HEK293T (cell line): ENCODE results near the gene SPAAR.

Experiments used
- ARNT ChIP-seq: fragments of 450-650 bp; IDR thresholded peaks from 2 replicates; pipeline ENCODE4 v1.6.1; 2017; ENCODE audit warnings: mild to moderate bottlenecking
- BHLHE40 ChIP-seq: fragments of 450-650 bp; IDR thresholded peaks from 2 replicates; pipeline ENCODE4 v1.6.1; 2016; ENCODE audit warnings: mild to moderate bottlenecking, moderate library complexity, borderline replicate concordance
- ELF4 ChIP-seq: fragments of 450-650 bp; IDR thresholded peaks from 2 replicates; pipeline ENCODE4 v1.6.1; 2017; ENCODE audit warnings: antibody characterized with exemption
- FOXA1 ChIP-seq: fragments of 450-650 bp; IDR thresholded peaks from 2 replicates; pipeline ENCODE4 v1.6.1; 2016; ENCODE audit warnings: mild to moderate bottlenecking
- FOXM1 ChIP-seq: fragments of 450-650 bp; IDR thresholded peaks from 2 replicates; pipeline ENCODE4 v1.6.1; 2017; ENCODE audit warnings: mild to moderate bottlenecking, borderline replicate concordance
- HDGF ChIP-seq: fragments of 450-650 bp; IDR thresholded peaks from 2 replicates; pipeline ENCODE4 v1.6.1; 2017; ENCODE audit warnings: antibody characterized with exemption, borderline replicate concordance
- NFRKB ChIP-seq: fragments of 450-650 bp; IDR thresholded peaks from 2 replicates; pipeline ENCODE4 v1.6.1; 2016; ENCODE audit warnings: mild to moderate bottlenecking, moderate library complexity
- SUZ12 ChIP-seq: fragments of 450-650 bp; IDR thresholded peaks from 2 replicates; pipeline ENCODE4 v1.6.1; 2016; ENCODE audit warnings: mild to moderate bottlenecking

DNA sequence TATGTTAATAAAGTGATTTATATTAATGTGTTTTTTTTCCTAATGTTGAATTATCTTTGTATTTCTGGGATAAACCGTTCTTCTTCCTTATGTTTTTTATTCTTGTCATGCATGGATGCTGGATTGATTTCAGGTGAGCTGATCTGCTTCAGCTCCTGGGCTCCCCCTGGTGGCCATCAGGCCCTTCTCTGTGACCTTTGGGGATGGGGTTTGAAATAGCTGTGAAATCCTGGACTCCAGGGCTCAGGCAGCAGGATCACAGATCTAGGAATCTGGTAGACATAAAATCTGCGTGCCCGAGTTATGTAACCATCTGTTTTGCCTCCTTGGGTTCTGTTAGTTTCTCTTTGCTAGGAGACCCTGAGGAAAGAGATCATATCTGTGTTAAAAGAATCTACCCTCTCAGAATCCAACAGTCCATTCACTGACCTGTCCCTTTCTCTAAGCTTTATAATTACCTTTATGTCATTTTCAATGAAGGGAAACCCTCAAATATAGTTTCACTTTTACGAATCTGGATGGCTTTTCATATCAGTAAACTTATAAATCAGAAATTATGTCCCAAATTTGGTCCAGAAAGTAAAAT is 26.9 kb upstream of the SPAAR start:
- TF ChIP-seq FOXA1: no peak
- TF ChIP-seq HDGF: no peak
- no peak for TF ChIP-seq BHLHE40
- TF ChIP-seq FOXM1: no peak
- TF ChIP-seq SUZ12: no peak
- no peak for TF ChIP-seq NFRKB
- no peak for TF ChIP-seq ELF4
- no peak for TF ChIP-seq ARNT
